SU-DHL-6 (cell line): Measurements from ENCODE around the gene TPST2.

Source experiments
- EZH2phosphoT487 ChIP-seq: fragments of 200-600 bp; sonication (generic), shearing (Covaris generic); conservative IDR thresholded peaks from 2 replicates; pipeline ENCODE4 v1.6.1; 2018; ENCODE audit warnings: mild to moderate bottlenecking, antibody characterized with exemption, low read length, moderate library complexity, mixed read lengths
- TF ChIP-seq, protein P1 (sequence below): fragments of 200-600 bp; sonication (generic); IDR thresholded peaks from one replicate; pipeline ENCODE4 v1.5.1; 2017; ENCODE audit warnings: antibody characterized with exemption, mild to moderate bottlenecking, low read length, moderate library complexity; ENCODE audit not compliant: insufficient read depth, poor library complexity, severe bottlenecking

- TF ChIP-seq, protein P1, sequence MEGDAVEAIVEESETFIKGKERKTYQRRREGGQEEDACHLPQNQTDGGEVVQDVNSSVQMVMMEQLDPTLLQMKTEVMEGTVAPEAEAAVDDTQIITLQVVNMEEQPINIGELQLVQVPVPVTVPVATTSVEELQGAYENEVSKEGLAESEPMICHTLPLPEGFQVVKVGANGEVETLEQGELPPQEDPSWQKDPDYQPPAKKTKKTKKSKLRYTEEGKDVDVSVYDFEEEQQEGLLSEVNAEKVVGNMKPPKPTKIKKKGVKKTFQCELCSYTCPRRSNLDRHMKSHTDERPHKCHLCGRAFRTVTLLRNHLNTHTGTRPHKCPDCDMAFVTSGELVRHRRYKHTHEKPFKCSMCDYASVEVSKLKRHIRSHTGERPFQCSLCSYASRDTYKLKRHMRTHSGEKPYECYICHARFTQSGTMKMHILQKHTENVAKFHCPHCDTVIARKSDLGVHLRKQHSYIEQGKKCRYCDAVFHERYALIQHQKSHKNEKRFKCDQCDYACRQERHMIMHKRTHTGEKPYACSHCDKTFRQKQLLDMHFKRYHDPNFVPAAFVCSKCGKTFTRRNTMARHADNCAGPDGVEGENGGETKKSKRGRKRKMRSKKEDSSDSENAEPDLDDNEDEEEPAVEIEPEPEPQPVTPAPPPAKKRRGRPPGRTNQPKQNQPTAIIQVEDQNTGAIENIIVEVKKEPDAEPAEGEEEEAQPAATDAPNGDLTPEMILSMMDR: no peak
- TF ChIP-seq EZH2phosphoT487: no peak
Observed at GRCh38 chr22:26474682-26475081, 115.2 kb downstream of the TPST2 start.
